ENCODE measurements around the gene NDUFB7. TPM values are rescaled to one million over a fixed set of nuclear protein-coding genes. Genes with fewer than 3 reads are reported as not detected.

NDUFB7 gene
- polyA plus RNA-seq, 1 donor (not counting 4 experiments of a cell fraction or from before 2014, with no cell fraction given), result 146 TPM

DNA sequence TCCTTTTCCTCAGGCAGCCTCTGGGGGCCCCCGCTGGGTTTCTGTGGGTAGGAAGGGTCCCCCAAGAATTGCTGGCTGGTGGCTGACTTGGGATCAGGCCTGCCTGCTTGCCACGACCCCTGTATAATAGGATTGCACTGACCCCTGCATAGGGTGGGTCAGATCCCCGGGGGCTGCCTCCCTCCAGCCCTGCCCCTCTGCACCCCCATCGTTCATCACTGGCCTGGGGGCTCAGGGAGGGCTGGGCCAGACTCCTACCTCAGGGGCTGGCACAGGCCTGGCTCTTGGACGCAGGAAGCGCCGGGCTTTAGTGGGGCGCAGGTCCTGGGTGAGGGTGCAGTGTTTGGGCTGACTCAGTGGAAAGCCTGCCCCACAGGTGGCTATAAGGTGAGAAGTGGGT, 10.6 kb downstream of the NDUFB7 start:
- no peak overlapping the region for H3K4me3 ChIP-seq (ENCODE audit: control insufficient read depth in 2 of 3, extremely low read depth in 1 of 3, insufficient read depth in 2 of 3, low read depth in 1 of 3, low read length in 3 of 3)

DNA sequence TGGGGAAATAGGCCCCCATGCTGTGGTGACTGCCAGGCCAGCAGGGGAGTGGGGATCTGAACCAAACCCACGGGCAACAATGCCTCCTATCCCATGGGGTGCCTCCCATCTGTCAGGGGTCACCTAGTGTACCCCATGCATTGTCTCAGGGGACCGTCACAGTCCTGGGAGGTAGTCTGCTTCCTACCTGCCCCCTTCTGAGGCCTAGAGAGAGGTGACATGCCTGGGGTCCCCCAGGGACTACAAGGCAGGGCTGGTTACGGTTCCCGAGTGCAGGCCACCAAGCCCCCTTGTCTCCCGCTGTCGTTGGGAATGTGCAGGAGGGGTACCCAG, 11.1 kb downstream of the NDUFB7 start:
- Histone ChIP-seq H3K4me1 (ENCODE audit: control insufficient read depth, extremely low read depth, insufficient read depth, low read length) (peaks cover 51% of the 10 kb centered on the region), H3K4me2 (ENCODE audit: control insufficient read depth, extremely low read depth, insufficient read depth, low read depth, low read length) (no peak overlapping the region), H3K27ac (ENCODE audit: control insufficient read depth, insufficient read depth, low read length) (no peak overlapping the region), H3K9ac (ENCODE audit: control insufficient read depth, extremely low read depth, insufficient read depth, low read length) (no peak overlapping the region), H3K9me3 (ENCODE audit: control insufficient read depth, low read depth, low read length) (no peaks in the 10 kb centered on the region), H3K79me2 (ENCODE audit: control insufficient read depth, insufficient read depth, low read length) (peaks cover 40% of the 10 kb centered on the region), H2AFZ (ENCODE audit: control insufficient read depth, low read length) (no peak overlapping the region), H3K27me3 (ENCODE audit: control insufficient read depth, extremely low read depth, insufficient read depth, low read length) (no peaks in the 10 kb centered on the region), H3K36me3 (ENCODE audit: control insufficient read depth in 2 of 2, extremely low read depth in 1 of 2, insufficient read depth in 2 of 2, low read length in 2 of 2) (peaks cover 3 to 12% of the 10 kb centered on the region in 2 experiments), H3K9me1 (ENCODE audit: control insufficient read depth, extremely low read depth, insufficient read depth, low read length) (no peaks in the 10 kb centered on the region), H4K20me1 (ENCODE audit: control insufficient read depth, extremely low read depth, insufficient read depth, low read length) (peaks cover 2% of the 10 kb centered on the region), H3K4me3 (ENCODE audit: control insufficient read depth in 2 of 3, extremely low read depth in 1 of 3, insufficient read depth in 2 of 3, low read depth in 1 of 3, low read length in 3 of 3) (no peak overlapping the region)
- no peak for TF ChIP-seq EZH2 (IDR thresholded peaks at IDR 0.05; ENCODE audit: low read length)
- TF ChIP-seq, protein P1, sequence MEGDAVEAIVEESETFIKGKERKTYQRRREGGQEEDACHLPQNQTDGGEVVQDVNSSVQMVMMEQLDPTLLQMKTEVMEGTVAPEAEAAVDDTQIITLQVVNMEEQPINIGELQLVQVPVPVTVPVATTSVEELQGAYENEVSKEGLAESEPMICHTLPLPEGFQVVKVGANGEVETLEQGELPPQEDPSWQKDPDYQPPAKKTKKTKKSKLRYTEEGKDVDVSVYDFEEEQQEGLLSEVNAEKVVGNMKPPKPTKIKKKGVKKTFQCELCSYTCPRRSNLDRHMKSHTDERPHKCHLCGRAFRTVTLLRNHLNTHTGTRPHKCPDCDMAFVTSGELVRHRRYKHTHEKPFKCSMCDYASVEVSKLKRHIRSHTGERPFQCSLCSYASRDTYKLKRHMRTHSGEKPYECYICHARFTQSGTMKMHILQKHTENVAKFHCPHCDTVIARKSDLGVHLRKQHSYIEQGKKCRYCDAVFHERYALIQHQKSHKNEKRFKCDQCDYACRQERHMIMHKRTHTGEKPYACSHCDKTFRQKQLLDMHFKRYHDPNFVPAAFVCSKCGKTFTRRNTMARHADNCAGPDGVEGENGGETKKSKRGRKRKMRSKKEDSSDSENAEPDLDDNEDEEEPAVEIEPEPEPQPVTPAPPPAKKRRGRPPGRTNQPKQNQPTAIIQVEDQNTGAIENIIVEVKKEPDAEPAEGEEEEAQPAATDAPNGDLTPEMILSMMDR (optimal IDR thresholded peaks at IDR 0.05 in 1 of 3, IDR thresholded peaks at IDR 0.05 in 1 of 3, conservative IDR thresholded peaks at IDR 0.05 in 1 of 3; ENCODE audit: extremely low read depth in 1 of 3, insufficient read depth in 2 of 3, low read length in 3 of 3), result no peak
- dilution Hi-C loops (cut with MboI; ENCODE audit: extremely low pct_ligation_motif_present, low sequenced_read_pairs), result no loop called here
- FAIRE-seq (no peak), DNase-seq (ENCODE audit: low read depth, low spot score) (no peak)

More for the DNA sequence above, 10.6 kb downstream of the NDUFB7 start:
- Histone ChIP-seq H2AFZ (ENCODE audit: control insufficient read depth, low read length) (peak overlapping the region; percentile 12), H3K27ac (ENCODE audit: control insufficient read depth, insufficient read depth, low read length) (peak overlapping the region; percentile 72), H3K27me3 (ENCODE audit: control insufficient read depth, extremely low read depth, insufficient read depth, low read length) (no peaks in the 10 kb centered on the region), H3K4me2 (ENCODE audit: control insufficient read depth, extremely low read depth, insufficient read depth, low read depth, low read length) (peak overlapping the region; percentile 75), H3K79me2 (ENCODE audit: control insufficient read depth, insufficient read depth, low read length) (peaks cover 36% of the 10 kb centered on the region), H3K4me1 (ENCODE audit: control insufficient read depth, extremely low read depth, insufficient read depth, low read length) (peaks cover 46% of the 10 kb centered on the region), H3K9me3 (ENCODE audit: control insufficient read depth, low read depth, low read length) (no peaks in the 10 kb centered on the region), H3K36me3 (ENCODE audit: control insufficient read depth in 2 of 2, extremely low read depth in 1 of 2, insufficient read depth in 2 of 2, low read length in 2 of 2) (peaks cover 3 to 14% of the 10 kb centered on the region in 2 experiments), H4K20me1 (ENCODE audit: control insufficient read depth, extremely low read depth, insufficient read depth, low read length) (peaks cover 2% of the 10 kb centered on the region), H3K9me1 (ENCODE audit: control insufficient read depth, extremely low read depth, insufficient read depth, low read length) (no peaks in the 10 kb centered on the region), H3K9ac (ENCODE audit: control insufficient read depth, extremely low read depth, insufficient read depth, low read length) (peak overlapping the region; percentile 59)
- TF ChIP-seq EZH2 (IDR thresholded peaks at IDR 0.05; ENCODE audit: low read length), result no peak
- TF ChIP-seq, protein P1 (optimal IDR thresholded peaks at IDR 0.05 in 1 of 3, IDR thresholded peaks at IDR 0.05 in 1 of 3, conservative IDR thresholded peaks at IDR 0.05 in 1 of 3; ENCODE audit: extremely low read depth in 1 of 3, insufficient read depth in 2 of 3, low read length in 3 of 3), result no peak
- DNase-seq (ENCODE audit: low read depth, low spot score), result no peak
- dilution Hi-C loops (cut with MboI; ENCODE audit: extremely low pct_ligation_motif_present, low sequenced_read_pairs), result no loop called here
- FAIRE-seq, result no peak

All from keratinocyte (primary cell).